Central memory CD8-positive, alpha-beta T cell (primary cell): Measurements from ENCODE around the gene FEM1B.
A peak's percentile ranks its signal among the peaks of the same experiment; 100 is the strongest.

Experiments
- ATAC-seq: fragments of 150-1000 bp; cut with Tn5 transposase; replicated peaks from 2 replicates; pipeline ENCODE4 v1.10.0; 2022; ENCODE audit warnings: mild to moderate bottlenecking, moderate FRiP score, moderate number of reproducible peaks; ENCODE audit not compliant: poor library complexity, severe bottlenecking; ENCODE audit errors: extremely low read depth
- DNase-seq, 2 donors: peaks; one replicate each; pipeline ENCODE4 v3.0.0; 2021; ENCODE audit warnings: low spot score in 2 of 2
- H3K27ac Mint-ChIP-seq: one replicate; pipeline ENCODE4 v1.8.0; 2022; ENCODE audit warnings: low read depth, mild to moderate bottlenecking, moderate library complexity, mixed read lengths
- H3K27me3 Mint-ChIP-seq: one replicate; pipeline ENCODE4 v1.8.0; 2022; ENCODE audit warnings: mixed read lengths
- H3K36me3 Mint-ChIP-seq: one replicate; pipeline ENCODE4 v1.8.0; 2022; ENCODE audit warnings: mild to moderate bottlenecking, moderate library complexity, mixed read lengths; ENCODE audit not compliant: insufficient read depth
- H3K4me1 Mint-ChIP-seq: one replicate; pipeline ENCODE4 v1.8.0; 2022; ENCODE audit warnings: mixed read lengths
- H3K4me3 Mint-ChIP-seq: one replicate; pipeline ENCODE4 v1.8.0; 2022; ENCODE audit warnings: mild to moderate bottlenecking, moderate library complexity, mixed read lengths
- H3K9me3 Mint-ChIP-seq: one replicate; pipeline ENCODE4 v1.8.0; 2022; ENCODE audit warnings: mixed read lengths

The FEM1B gene

DNA sequence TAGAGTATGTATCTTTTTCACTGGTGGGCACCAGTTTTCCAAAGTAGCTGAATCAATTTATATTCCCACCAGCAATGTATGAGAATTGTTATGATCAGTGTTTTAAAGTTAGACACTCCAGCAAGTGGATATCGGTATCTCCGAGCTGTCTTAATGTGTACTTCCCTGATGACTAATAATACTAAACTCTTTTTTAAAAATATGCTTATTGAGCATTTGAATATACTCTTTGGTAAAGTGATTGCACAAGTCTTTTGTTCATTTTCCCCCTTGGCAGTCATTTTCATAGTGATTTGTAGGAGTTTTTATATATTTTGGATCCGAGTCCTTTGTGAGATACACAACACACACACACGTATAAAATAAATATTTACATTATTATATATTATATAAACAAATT lies 12.5 kb upstream of the FEM1B start:
- H3K4me1 Mint-ChIP-seq: no peaks in the 10 kb centered on the region
- no peaks in the 10 kb centered on the region for H3K36me3 Mint-ChIP-seq
- no peak overlapping the region for H3K27ac Mint-ChIP-seq
- ATAC-seq: no peak
- H3K9me3 Mint-ChIP-seq: no peaks in the 10 kb centered on the region
- H3K4me3 Mint-ChIP-seq: no peak overlapping the region
- peaks cover 63% of the 10 kb centered on the region for H3K27me3 Mint-ChIP-seq
- DNase-seq: no peak

DNA sequence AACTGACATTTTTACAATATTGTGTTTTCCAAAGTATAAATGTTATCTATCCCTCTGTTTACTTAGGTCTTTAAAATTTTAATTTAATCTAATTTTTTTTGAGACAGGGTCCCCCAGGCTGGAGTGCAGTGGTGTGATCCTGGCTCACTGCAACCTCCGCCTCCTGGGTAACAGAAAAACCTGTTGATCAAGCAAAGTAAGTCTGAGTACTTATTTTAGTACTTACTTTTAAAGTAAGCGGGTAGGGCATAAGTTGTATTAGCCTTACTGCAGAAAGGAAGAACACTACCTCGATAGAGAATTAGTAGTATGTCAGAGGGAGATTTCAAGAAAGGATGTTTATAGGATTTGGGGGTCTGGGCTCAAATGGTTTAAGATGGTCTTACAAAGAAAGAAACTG lies 11.9 kb upstream of the FEM1B start:
- Mint-ChIP-seq H3K4me3 (no peak overlapping the region), H3K36me3 (no peaks in the 10 kb centered on the region), H3K27me3 (peaks cover 63% of the 10 kb centered on the region), H3K9me3 (no peaks in the 10 kb centered on the region), H3K4me1 (no peaks in the 10 kb centered on the region), H3K27ac (no peak overlapping the region)
- ATAC-seq (no peak), DNase-seq (no peak)

DNA sequence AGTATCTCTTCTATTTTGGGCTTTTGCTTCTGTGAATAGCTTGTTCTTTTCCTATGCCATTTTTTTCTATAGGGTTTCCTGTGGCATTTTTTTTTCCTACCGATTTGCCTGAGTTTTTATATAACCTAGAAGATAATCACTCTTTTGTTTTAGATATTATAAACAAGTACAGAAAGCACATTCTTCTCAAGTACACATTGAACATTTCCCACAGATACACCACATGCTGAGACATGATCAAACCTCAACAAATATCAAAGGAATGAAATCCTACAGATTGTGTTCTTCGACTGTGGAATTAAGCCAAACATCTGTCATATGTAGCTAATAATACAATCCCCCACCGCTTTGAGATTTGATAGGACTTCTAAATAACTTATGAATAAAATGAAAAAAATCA lies 9.1 kb upstream of the FEM1B start:
- DNase-seq (no peak), ATAC-seq (no peak)
- H3K36me3 Mint-ChIP-seq: no peaks in the 10 kb centered on the region

DNA sequence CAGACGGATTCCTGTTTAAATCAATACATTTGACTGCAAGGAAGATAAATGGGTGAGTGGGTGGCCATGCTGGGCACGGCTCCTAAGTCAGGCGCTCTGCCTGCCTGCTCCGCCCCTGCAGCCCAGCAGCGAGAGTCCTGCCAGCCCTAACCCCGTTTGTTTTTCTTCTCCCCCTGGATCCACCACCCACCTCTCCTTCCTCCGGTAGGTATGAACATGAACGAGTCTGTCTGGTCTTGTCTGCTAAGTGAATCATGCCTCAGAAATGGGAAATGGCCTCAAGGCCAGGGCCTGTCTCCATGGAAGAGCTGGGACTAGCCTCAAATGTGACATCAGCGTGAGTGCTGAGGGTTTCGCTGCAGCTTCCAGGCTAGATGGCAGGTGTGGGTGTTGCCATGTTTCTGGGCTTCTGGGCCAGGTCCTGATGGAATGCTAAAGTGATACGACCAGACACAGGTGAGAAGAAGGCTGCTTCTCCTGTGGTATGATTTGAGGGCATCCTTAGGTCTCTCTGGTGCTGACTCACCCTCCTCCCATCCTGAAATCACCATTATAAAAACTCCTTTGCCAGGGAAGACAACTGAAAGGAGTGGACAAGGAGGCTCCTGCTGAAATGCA lies 5.6 kb upstream of the FEM1B start:
- ATAC-seq (no peak), DNase-seq (no peak)
- Mint-ChIP-seq H3K4me1 (peaks cover 6% of the 10 kb centered on the region), H3K4me3 (no peak overlapping the region), H3K27me3 (peaks cover 18% of the 10 kb centered on the region), H3K9me3 (no peaks in the 10 kb centered on the region), H3K36me3 (peaks cover 2% of the 10 kb centered on the region), H3K27ac (no peak overlapping the region)

More for the DNA sequence above, 9.1 kb upstream of the FEM1B start:
- H3K27me3 Mint-ChIP-seq: peaks cover 53% of the 10 kb centered on the region
- no peak overlapping the region for H3K4me3 Mint-ChIP-seq
- no peak overlapping the region for H3K27ac Mint-ChIP-seq
- no peaks in the 10 kb centered on the region for H3K4me1 Mint-ChIP-seq
- no peaks in the 10 kb centered on the region for H3K9me3 Mint-ChIP-seq

DNA sequence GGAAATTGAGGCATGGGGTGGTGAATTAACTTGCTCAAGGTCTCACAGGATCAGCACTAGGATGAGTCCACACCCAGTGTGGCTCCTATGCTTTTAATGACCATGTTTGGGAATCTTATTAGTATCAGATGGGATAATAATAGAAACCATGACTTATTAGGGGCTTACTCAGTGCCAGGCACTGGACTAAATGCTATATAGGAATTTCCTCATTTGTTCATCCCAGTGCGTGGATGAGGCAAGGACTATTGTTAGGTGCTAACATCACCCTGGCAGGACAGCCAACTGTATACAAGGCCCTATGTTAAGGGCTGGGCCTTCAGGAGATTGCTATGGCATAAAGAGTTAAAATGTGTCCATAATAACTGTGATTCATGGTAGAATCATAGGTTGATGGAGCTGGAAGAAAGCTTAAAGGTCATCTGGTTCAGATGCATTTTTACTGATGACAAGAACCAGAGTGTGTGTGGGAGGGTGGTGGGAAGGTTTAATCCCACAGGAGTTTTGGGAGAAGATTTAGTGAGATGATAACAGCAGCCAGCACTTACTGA lies 4.7 kb upstream of the FEM1B start:
- no peak for DNase-seq
- no peaks in the 10 kb centered on the region for H3K9me3 Mint-ChIP-seq
- H3K4me1 Mint-ChIP-seq: peaks cover 12% of the 10 kb centered on the region
- H3K36me3 Mint-ChIP-seq: peaks cover 9% of the 10 kb centered on the region
- H3K4me3 Mint-ChIP-seq: no peak overlapping the region
- H3K27ac Mint-ChIP-seq: no peak overlapping the region
- peaks cover 10% of the 10 kb centered on the region for H3K27me3 Mint-ChIP-seq
- ATAC-seq: no peak

DNA sequence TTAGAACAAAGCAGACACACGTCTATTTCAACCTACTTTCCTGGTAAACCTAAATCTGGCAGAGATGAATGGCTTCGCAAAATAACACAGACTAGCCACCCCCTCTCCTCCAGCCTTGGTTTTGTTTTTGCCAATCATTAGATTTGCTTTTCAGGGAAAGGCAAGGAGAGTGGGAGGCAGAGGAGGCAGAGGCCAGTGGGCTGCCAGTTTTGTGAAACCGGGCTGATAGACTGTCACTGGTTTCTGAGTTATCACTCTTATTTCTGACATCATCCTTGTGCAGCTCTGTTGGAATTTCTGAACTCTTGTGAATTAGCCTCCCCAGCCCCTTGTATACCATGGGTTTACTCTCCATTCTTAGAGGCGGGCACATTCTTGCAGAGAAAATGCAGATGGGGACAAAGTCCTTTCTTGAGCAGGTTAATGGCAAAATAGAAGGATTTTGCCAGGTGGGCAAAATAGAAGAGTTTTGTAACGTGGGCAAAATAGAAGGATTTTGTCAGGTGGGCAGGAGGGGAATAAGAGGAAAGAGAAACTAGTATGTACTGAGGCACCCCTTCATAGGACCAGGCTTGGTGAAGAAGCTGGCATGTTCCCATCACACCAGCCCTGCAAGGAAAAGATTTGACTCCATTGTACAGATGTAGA lies 3.2 kb upstream of the FEM1B start:
- peaks cover 17% of the 10 kb centered on the region for H3K36me3 Mint-ChIP-seq
- H3K27ac Mint-ChIP-seq: no peak overlapping the region
- ATAC-seq (no peak), DNase-seq (no peak)
- peaks cover 21% of the 10 kb centered on the region for H3K4me1 Mint-ChIP-seq
- H3K27me3 Mint-ChIP-seq: no peaks in the 10 kb centered on the region
- no peaks in the 10 kb centered on the region for H3K9me3 Mint-ChIP-seq
- no peak overlapping the region for H3K4me3 Mint-ChIP-seq

DNA sequence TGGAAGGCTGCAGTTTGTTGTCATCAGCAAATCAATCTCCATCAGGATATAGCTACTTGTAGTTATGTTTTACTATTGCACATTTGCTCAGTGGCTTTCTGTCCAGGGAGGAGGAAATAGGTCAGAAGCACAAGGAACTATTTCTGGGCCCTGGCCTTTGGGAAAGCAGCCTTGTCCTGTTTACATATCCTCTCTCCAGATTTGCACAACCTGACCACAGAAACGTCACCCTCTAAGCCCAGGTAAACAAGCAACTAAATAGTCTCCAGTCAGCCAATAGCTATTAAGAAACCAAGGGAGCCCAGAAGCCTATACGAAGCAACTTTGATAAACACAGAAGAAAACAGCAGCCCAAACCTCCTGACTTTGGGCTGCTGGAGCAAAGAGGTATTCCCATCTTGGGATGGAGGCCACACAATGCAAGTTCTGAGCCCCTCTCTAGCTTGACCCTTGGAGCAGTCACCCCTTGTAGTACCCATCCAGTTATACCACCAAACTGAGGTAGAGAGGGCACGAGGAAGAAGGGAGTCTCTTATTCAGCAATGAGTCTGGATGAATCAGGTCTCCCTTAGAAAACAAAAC lies 2.3 kb upstream of the FEM1B start:
- DNase-seq (no peak), ATAC-seq (no peak)
- Mint-ChIP-seq H3K4me3 (no peak overlapping the region), H3K27me3 (no peaks in the 10 kb centered on the region), H3K36me3 (peaks cover 17% of the 10 kb centered on the region), H3K9me3 (no peaks in the 10 kb centered on the region), H3K4me1 (peaks cover 31% of the 10 kb centered on the region), H3K27ac (no peak overlapping the region)

DNA sequence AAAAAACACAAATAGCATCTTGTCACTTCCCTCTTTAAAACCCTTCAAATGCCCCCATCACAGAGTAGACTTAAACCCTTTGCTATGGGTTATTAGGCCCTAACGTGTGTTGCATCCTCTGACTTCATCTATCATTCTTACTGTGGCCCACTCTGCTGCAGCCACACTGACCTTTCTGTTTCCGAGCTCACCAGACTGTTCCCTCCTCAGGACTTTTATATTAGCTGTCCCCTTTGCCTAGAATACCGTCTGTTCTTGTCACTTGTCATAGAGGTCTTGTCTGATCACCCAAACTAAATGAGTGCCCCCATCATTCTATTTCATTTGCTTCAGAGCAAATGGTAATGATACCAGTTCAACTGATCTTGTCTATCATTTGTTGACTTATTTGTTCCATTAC lies 877 bp upstream of the FEM1B start:
- DNase-seq: no peak

DNA sequence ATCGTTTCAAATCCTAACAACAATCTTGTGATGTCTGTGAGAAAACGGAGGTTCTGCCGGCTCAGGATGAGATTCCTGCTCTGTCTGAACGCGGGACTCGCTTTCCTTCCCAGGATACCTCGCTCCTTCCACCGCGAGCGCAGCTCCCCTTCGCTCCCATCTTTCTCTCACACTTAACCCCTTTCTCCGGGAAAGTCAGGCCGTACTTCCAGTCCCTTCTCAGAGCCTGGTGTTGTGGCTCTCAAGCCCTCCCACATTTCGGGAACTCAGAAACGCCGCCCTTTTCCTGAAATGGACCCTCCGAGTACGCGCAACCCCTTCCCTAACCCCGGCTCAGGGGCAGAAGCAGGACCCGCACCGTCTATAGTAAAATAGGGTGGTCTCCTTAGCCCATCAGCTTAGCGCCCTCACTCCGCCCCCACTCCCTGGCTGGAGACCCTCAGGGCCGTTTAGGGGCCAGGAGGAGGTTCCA lies 378 bp upstream of the FEM1B start:
- no peaks in the 10 kb centered on the region for H3K27me3 Mint-ChIP-seq
- peak; percentile 1 for ATAC-seq
- peaks cover 17% of the 10 kb centered on the region for H3K36me3 Mint-ChIP-seq
- peaks cover 48% of the 10 kb centered on the region for H3K4me1 Mint-ChIP-seq
- peak overlapping the region; percentile 92 for H3K4me3 Mint-ChIP-seq
- peak overlapping the region; percentile 98 for H3K27ac Mint-ChIP-seq
- no peaks in the 10 kb centered on the region for H3K9me3 Mint-ChIP-seq
- DNase-seq: no peak

More for the DNA sequence above, 877 bp upstream of the FEM1B start:
- Mint-ChIP-seq H3K27me3 (no peaks in the 10 kb centered on the region), H3K27ac (peak overlapping the region; percentile 98), H3K36me3 (peaks cover 17% of the 10 kb centered on the region), H3K9me3 (no peaks in the 10 kb centered on the region), H3K4me3 (peak overlapping the region; percentile 92), H3K4me1 (peaks cover 43% of the 10 kb centered on the region)
- no peak for ATAC-seq

DNA sequence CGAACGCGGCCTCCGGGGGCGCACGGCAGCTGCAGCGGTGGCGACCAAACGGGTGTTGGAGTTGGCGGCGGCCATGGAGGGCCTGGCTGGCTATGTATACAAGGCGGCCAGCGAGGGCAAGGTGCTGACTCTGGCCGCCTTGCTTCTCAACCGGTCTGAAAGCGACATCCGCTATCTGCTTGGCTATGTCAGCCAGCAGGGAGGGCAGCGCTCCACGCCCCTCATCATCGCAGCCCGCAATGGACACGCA lies 725 bp downstream of the FEM1B start:
- Mint-ChIP-seq H3K36me3 (peaks cover 17% of the 10 kb centered on the region), H3K27ac (peak overlapping the region; percentile 98), H3K27me3 (no peaks in the 10 kb centered on the region), H3K4me1 (peaks cover 50% of the 10 kb centered on the region), H3K4me3 (peak overlapping the region; percentile 92), H3K9me3 (no peaks in the 10 kb centered on the region)
- DNase-seq (no peak), ATAC-seq (no peak)

DNA sequence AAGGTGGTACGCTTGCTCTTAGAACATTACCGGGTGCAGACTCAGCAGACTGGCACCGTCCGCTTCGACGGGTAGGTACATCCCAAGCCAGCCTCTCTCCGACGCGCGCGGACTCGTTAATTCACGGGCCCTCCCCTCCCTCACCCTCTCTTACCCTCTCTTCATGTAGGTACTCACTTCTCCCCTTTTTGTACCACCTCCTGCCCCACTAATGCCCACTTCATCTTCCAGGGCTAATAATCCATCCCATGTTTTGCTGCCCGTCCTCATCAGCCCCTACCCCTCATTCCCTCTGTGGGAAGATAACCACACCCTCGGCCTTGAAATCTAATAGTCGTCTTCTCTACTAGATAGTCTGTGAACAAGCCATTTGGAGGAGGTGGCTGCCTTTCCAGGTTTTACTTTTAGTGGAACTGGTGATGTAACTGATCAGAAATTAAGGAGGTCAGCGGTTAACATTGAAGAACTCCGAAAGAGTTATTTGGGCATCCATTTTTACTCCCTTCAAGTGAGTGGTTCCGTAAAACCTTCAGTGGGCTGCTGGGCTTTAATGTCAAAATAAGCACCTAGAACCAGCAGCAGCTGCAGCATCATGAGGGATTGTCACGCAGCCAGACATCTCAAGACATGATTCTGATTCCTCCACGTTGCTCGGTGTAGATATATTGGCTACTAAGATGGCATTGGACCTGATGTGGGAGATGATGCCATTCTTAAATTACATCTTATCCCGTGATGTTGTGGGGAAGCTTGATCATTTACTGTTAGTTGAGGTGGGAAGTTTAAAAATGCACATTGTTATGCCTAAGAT lies 1.3 kb downstream of the FEM1B start:
- peaks cover 50% of the 10 kb centered on the region for H3K4me1 Mint-ChIP-seq
- peak; percentile 17 for ATAC-seq

DNA sequence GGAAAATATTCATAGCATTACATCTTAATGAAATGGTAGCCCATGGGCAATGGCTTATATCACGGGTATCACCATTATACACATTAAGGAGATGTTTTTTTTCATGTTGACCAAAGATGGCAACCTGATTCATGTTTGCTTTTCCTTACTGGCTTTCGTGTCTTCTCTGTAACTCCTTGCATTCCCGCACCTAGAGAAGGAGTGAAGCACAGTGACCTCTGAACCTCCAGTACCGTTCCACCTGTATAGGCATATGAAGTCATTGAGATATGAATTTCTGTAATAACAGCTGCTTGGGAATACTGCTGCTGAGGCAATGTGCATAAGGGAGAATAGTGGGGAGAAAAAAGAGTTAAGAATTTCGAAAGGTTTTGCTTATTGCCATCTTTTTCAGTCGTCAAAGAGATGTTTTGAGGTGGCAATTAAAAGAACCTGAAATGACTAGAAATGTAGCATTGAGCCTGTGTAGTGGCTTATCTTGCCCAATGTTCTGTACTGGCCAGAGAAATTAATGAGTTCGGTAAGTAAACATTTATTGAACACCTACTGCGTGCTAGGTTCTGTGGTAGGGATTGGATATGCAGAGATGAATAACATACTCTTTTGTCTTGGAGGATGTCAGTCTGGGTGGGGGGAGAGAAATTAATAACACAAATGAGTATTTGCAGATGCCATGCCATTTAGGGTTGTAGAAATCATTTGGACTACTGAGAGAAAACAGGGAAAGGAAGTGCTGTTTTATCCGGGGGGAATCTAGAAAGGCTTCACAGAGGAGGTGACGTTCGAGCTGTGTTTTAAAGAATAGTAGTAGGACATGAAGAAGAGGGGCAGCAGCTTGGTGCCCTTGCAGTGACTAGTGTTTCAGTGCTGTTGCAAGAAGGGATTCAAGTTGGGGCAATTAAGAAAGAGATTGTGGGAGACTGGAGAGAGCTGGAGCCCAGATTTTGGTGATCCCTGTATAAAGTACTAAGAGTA lies 2.5 kb downstream of the FEM1B start:
- H3K27me3 Mint-ChIP-seq: no peaks in the 10 kb centered on the region
- ATAC-seq (no peak), DNase-seq (no peak)
- peaks cover 58% of the 10 kb centered on the region for H3K4me1 Mint-ChIP-seq
- peak overlapping the region; percentile 98 for H3K27ac Mint-ChIP-seq
- H3K4me3 Mint-ChIP-seq: peak overlapping the region; percentile 92
- no peaks in the 10 kb centered on the region for H3K9me3 Mint-ChIP-seq
- H3K36me3 Mint-ChIP-seq: peaks cover 19% of the 10 kb centered on the region

More for the DNA sequence above, 1.3 kb downstream of the FEM1B start:
- Mint-ChIP-seq H3K27me3 (no peaks in the 10 kb centered on the region), H3K36me3 (peaks cover 17% of the 10 kb centered on the region), H3K27ac (peak overlapping the region; percentile 98), H3K9me3 (no peaks in the 10 kb centered on the region), H3K4me3 (peak overlapping the region; percentile 92)
- DNase-seq: no peak
